Spleen (tissue), 7 donors: ENCODE results near the gene PCNX3.

Experiments
- POLR2A ChIP-seq, 3 donors: fragments of 450-650 bp; IDR thresholded peaks; one replicate each; pipeline ENCODE4 v1.5.1; 2017; ENCODE audit warnings: antibody characterized with exemption in 3 of 3, mild to moderate bottlenecking in 1 of 3
- POLR2AphosphoS5 ChIP-seq, 3 donors: sonication (generic); formaldehyde crosslinking; IDR thresholded peaks; one replicate each; pipeline ENCODE4 v1.5.1; 2017; ENCODE audit warnings: antibody characterized with exemption in 3 of 3
- TF ChIP-seq, protein P1 (sequence below), 11 experiments: fragments of 200-600 bp in 7 of 11; fragments of 450-650 bp in 4 of 11; sonication (generic) in 4 of 11; IDR thresholded peaks in 8 of 11; conservative IDR thresholded peaks in 3 of 11; 1 replicate in 7 of 11; 2 replicates in 4 of 11; pipeline versions ENCODE4 v1.4.0 to v1.8.0; 2016 to 2021; ENCODE audit warnings: antibody characterized with exemption in 11 of 11, inconsistent platforms in 4 of 11, mild to moderate bottlenecking in 1 of 11
- donor health status: DM: no; HTN: no; CAD: no; lungs with moderate emphysema.
- donor health status: DM: no; HTN: no; CAD: no.
- donor health status: DM: no; HTN: no; CAD: no.

DNA sequence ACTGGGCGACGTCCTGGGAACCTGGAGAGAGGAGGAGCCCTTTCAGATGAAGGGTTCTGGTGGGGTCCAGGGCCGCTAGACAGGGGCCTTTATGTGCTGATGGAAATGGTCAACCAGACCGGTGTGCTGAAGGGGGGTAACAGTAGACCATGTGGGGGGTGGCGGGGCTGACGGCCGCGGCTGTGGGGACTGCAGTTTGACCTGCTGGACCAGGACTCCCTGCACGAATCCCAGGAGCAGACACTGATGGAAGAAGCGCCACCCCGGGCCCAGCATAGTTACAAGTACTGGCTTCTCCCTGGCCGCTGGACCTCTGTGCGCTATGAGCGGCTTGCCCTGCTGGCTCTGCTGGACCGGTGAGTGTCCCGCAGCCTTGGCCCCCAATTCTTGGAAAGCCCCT lies 6.4 kb downstream of the PCNX3 start:
- TF ChIP-seq POLR2A (IDR thresholded peaks at IDR 0.05) (no peak), POLR2AphosphoS5 (IDR thresholded peaks at IDR 0.05) (no peak)
- TF ChIP-seq, protein P1, sequence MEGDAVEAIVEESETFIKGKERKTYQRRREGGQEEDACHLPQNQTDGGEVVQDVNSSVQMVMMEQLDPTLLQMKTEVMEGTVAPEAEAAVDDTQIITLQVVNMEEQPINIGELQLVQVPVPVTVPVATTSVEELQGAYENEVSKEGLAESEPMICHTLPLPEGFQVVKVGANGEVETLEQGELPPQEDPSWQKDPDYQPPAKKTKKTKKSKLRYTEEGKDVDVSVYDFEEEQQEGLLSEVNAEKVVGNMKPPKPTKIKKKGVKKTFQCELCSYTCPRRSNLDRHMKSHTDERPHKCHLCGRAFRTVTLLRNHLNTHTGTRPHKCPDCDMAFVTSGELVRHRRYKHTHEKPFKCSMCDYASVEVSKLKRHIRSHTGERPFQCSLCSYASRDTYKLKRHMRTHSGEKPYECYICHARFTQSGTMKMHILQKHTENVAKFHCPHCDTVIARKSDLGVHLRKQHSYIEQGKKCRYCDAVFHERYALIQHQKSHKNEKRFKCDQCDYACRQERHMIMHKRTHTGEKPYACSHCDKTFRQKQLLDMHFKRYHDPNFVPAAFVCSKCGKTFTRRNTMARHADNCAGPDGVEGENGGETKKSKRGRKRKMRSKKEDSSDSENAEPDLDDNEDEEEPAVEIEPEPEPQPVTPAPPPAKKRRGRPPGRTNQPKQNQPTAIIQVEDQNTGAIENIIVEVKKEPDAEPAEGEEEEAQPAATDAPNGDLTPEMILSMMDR (IDR thresholded peaks at IDR 0.05 in 8 of 11, conservative IDR thresholded peaks at IDR 0.05 in 3 of 11) = no peak
